ENCODE data around the gene SLC25A4. TPM values are rescaled to one million over a fixed set of nuclear protein-coding genes. Genes with fewer than 3 reads are reported as not detected.
A peak's percentile ranks its signal among the peaks of the same experiment; 100 is the strongest.

SLC25A4 gene
- total and polyA plus RNA-seq, 4 donors: 72.6 to 119 (median 92.3) TPM

GRCh38 chr4:185127021-185127925 lies 15.8 kb upstream of the SLC25A4 start:
- Histone ChIP-seq H3K36me3 (ENCODE audit: control insufficient read depth in 1 of 2, insufficient read depth in 2 of 2, low read length in 1 of 2) (no peaks in the 10 kb centered on the region), H3K4me1 (ENCODE audit: control insufficient read depth in 1 of 2, insufficient read depth in 2 of 2, low read length in 2 of 2) (no peaks in the 10 kb centered on the region), H3K9me3 (ENCODE audit: control insufficient read depth, low read length) (no peaks in the 10 kb centered on the region), H3K27ac (ENCODE audit: low read depth in 1 of 2, low read length in 2 of 2) (no peak overlapping the region), H3K4me3 (ENCODE audit: low read length in 2 of 2) (peak overlapping the region; percentile 51 to 55), H3K27me3 (ENCODE audit: control insufficient read depth in 1 of 2, insufficient read depth in 2 of 2, low read length in 1 of 2) (no peaks in the 10 kb centered on the region)
- intact Hi-C loops (cut with DNase I): loop anchor here in 1 of 2 donors (2.0 kb wide), 1 partner anchor 50 kb away; no protein-coding TSS in a partner anchor
- ATAC-seq (ENCODE audit: low FRiP score) (peak; percentile 59), DNase-seq (peak; percentile 55 to 78)
- WGBS, 2 donors: 9 to 10% methylated on average over 61 to 64 of the region's 64 CpGs

- DNase-seq (peak; percentile 52 to 79), ATAC-seq (ENCODE audit: low FRiP score) (peak; percentile 79)
- intact Hi-C loops (cut with DNase I): no loop called here
Observed at GRCh38 chr4:185128272-185129119, 14.6 kb upstream of the SLC25A4 start.

GRCh38 chr4:185134307-185134869 lies 8.7 kb upstream of the SLC25A4 start:
- WGBS, 2 donors: 34 to 36% methylated on average over 3 of the region's 3 CpGs
- no peak for ATAC-seq (ENCODE audit: low FRiP score)

More at GRCh38 chr4:185128272-185129119, 14.6 kb upstream of the SLC25A4 start:
- Histone ChIP-seq H3K27me3 (ENCODE audit: control insufficient read depth in 1 of 2, insufficient read depth in 2 of 2, low read length in 1 of 2) (no peaks in the 10 kb centered on the region), H3K36me3 (ENCODE audit: control insufficient read depth in 1 of 2, insufficient read depth in 2 of 2, low read length in 1 of 2) (no peaks in the 10 kb centered on the region), H3K4me3 (ENCODE audit: low read length in 2 of 2) (peak overlapping the region; percentile 32 to 51), H3K4me1 (ENCODE audit: control insufficient read depth in 1 of 2, insufficient read depth in 2 of 2, low read length in 2 of 2) (no peaks in the 10 kb centered on the region), H3K27ac (ENCODE audit: low read depth in 1 of 2, low read length in 2 of 2) (peak overlapping the region in 1 of 2 donors; percentile 66), H3K9me3 (ENCODE audit: control insufficient read depth, low read length) (no peaks in the 10 kb centered on the region)
- 1% methylated on average over 74 of the region's 74 CpGs for WGBS, 2 donors

GRCh38 chr4:185137233-185137925 lies 5.7 kb upstream of the SLC25A4 start:
- H3K4me3 ChIP-seq (ENCODE audit: low read length in 2 of 2): no peak overlapping the region
- intact Hi-C loops (cut with DNase I): no loop called here
- 85 to 86% methylated on average over 24 of the region's 24 CpGs for WGBS, 2 donors

More at GRCh38 chr4:185134307-185134869, 8.7 kb upstream of the SLC25A4 start:
- Histone ChIP-seq H3K27me3 (ENCODE audit: control insufficient read depth in 1 of 2, insufficient read depth in 2 of 2, low read length in 1 of 2) (no peaks in the 10 kb centered on the region), H3K4me3 (ENCODE audit: low read length in 2 of 2) (no peak overlapping the region), H3K36me3 (ENCODE audit: control insufficient read depth in 1 of 2, insufficient read depth in 2 of 2, low read length in 1 of 2) (no peaks in the 10 kb centered on the region), H3K4me1 (ENCODE audit: control insufficient read depth in 1 of 2, insufficient read depth in 2 of 2, low read length in 2 of 2) (no peaks in the 10 kb centered on the region), H3K27ac (ENCODE audit: low read depth in 1 of 2, low read length in 2 of 2) (no peak overlapping the region), H3K9me3 (ENCODE audit: control insufficient read depth, low read length) (no peaks in the 10 kb centered on the region)
- DNase-seq: no peak
- intact Hi-C loops (cut with DNase I): loop anchor here (2.0 to 5.0 kb wide), 2 partner anchors 94 to 97 kb away; no protein-coding TSS in a partner anchor

GRCh38 chr4:185138161-185138560 lies 4.9 kb upstream of the SLC25A4 start:
- no peak overlapping the region for H3K27ac ChIP-seq (ENCODE audit: low read depth in 1 of 2, low read length in 2 of 2)
- intact Hi-C loops (cut with DNase I): no loop called here
- DNase-seq (no peak), ATAC-seq (ENCODE audit: low FRiP score) (no peak)
- no peaks in the 10 kb centered on the region for H3K27me3 ChIP-seq (ENCODE audit: control insufficient read depth in 1 of 2, insufficient read depth in 2 of 2, low read length in 1 of 2)
- H3K36me3 ChIP-seq (ENCODE audit: control insufficient read depth in 1 of 2, insufficient read depth in 2 of 2, low read length in 1 of 2): no peaks in the 10 kb centered on the region
- H3K4me1 ChIP-seq (ENCODE audit: control insufficient read depth in 1 of 2, insufficient read depth in 2 of 2, low read length in 2 of 2): no peaks in the 10 kb centered on the region
- no peak overlapping the region for H3K4me3 ChIP-seq (ENCODE audit: low read length in 2 of 2)
- 62 to 64% methylated on average over 10 of the region's 10 CpGs for WGBS, 2 donors
- no peaks in the 10 kb centered on the region for H3K9me3 ChIP-seq (ENCODE audit: control insufficient read depth, low read length)

More at GRCh38 chr4:185137233-185137925, 5.7 kb upstream of the SLC25A4 start:
- Histone ChIP-seq H3K27ac (ENCODE audit: low read depth in 1 of 2, low read length in 2 of 2) (no peak overlapping the region), H3K36me3 (ENCODE audit: control insufficient read depth in 1 of 2, insufficient read depth in 2 of 2, low read length in 1 of 2) (no peaks in the 10 kb centered on the region), H3K9me3 (ENCODE audit: control insufficient read depth, low read length) (no peaks in the 10 kb centered on the region), H3K27me3 (ENCODE audit: control insufficient read depth in 1 of 2, insufficient read depth in 2 of 2, low read length in 1 of 2) (no peaks in the 10 kb centered on the region), H3K4me1 (ENCODE audit: control insufficient read depth in 1 of 2, insufficient read depth in 2 of 2, low read length in 2 of 2) (no peaks in the 10 kb centered on the region)
- no peak for ATAC-seq (ENCODE audit: low FRiP score)
- no peak for DNase-seq

GRCh38 chr4:185139736-185140135 lies 3.3 kb upstream of the SLC25A4 start:
- Histone ChIP-seq H3K27me3 (ENCODE audit: control insufficient read depth in 1 of 2, insufficient read depth in 2 of 2, low read length in 1 of 2) (no peaks in the 10 kb centered on the region), H3K4me3 (ENCODE audit: low read length in 2 of 2) (no peak overlapping the region), H3K9me3 (ENCODE audit: control insufficient read depth, low read length) (no peaks in the 10 kb centered on the region), H3K4me1 (ENCODE audit: control insufficient read depth in 1 of 2, insufficient read depth in 2 of 2, low read length in 2 of 2) (peaks cover 0 to 2% of the 10 kb centered on the region in 2 donors), H3K36me3 (ENCODE audit: control insufficient read depth in 1 of 2, insufficient read depth in 2 of 2, low read length in 1 of 2) (no peaks in the 10 kb centered on the region), H3K27ac (ENCODE audit: low read depth in 1 of 2, low read length in 2 of 2) (no peak overlapping the region)
- ATAC-seq (ENCODE audit: low FRiP score) (no peak), DNase-seq (no peak)
- intact Hi-C loops (cut with DNase I): no loop called here
- WGBS, 2 donors: 81 to 85% methylated on average over 6 of the region's 6 CpGs

GRCh38 chr4:185141777-185142176 lies 1.3 kb upstream of the SLC25A4 start:
- H3K36me3 ChIP-seq (ENCODE audit: control insufficient read depth in 1 of 2, insufficient read depth in 2 of 2, low read length in 1 of 2): no peaks in the 10 kb centered on the region
- DNase-seq: no peak
- H3K9me3 ChIP-seq (ENCODE audit: control insufficient read depth, low read length): no peaks in the 10 kb centered on the region
- intact Hi-C loops (cut with DNase I): loop anchor here in 1 of 2 donors (2.0 kb wide), 1 partner anchor 41 kb away; no protein-coding TSS in a partner anchor
- peaks cover 3 to 5% of the 10 kb centered on the region in 2 donors for H3K4me1 ChIP-seq (ENCODE audit: control insufficient read depth in 1 of 2, insufficient read depth in 2 of 2, low read length in 2 of 2)
- no peak for ATAC-seq (ENCODE audit: low FRiP score)
- H3K27me3 ChIP-seq (ENCODE audit: control insufficient read depth in 1 of 2, insufficient read depth in 2 of 2, low read length in 1 of 2): no peaks in the 10 kb centered on the region
- WGBS, 2 donors: 92 to 94% methylated on average over 6 of the region's 6 CpGs
- H3K4me3 ChIP-seq (ENCODE audit: low read length in 2 of 2): no peak overlapping the region
- H3K27ac ChIP-seq (ENCODE audit: low read depth in 1 of 2, low read length in 2 of 2): no peak overlapping the region

- H3K27me3 ChIP-seq (ENCODE audit: control insufficient read depth in 1 of 2, insufficient read depth in 2 of 2, low read length in 1 of 2): no peaks in the 10 kb centered on the region
- intact Hi-C loops (cut with DNase I): loop anchor here in 1 of 2 donors (2.0 kb wide), 1 partner anchor 40 kb away; no protein-coding TSS in a partner anchor
- peaks cover 3 to 5% of the 10 kb centered on the region in 2 donors for H3K4me1 ChIP-seq (ENCODE audit: control insufficient read depth in 1 of 2, insufficient read depth in 2 of 2, low read length in 2 of 2)
- WGBS, 2 donors: 4 to 6% methylated on average over 10 to 11 of the region's 11 CpGs
- H3K9me3 ChIP-seq (ENCODE audit: control insufficient read depth, low read length): no peaks in the 10 kb centered on the region
- no peak for ATAC-seq (ENCODE audit: low FRiP score)
- peak overlapping the region; percentile 58 to 64 for H3K27ac ChIP-seq (ENCODE audit: low read depth in 1 of 2, low read length in 2 of 2)
- H3K4me3 ChIP-seq (ENCODE audit: low read length in 2 of 2): peak overlapping the region; percentile 46 to 72
- no peaks in the 10 kb centered on the region for H3K36me3 ChIP-seq (ENCODE audit: control insufficient read depth in 1 of 2, insufficient read depth in 2 of 2, low read length in 1 of 2)
- no peak for DNase-seq
Observed at GRCh38 chr4:185142564-185142911, 528 bp upstream of the SLC25A4 start.
